ENCODE results near the gene IMP3. TPM values are rescaled to one million over a fixed set of nuclear protein-coding genes. Genes with fewer than 3 reads are reported as not detected.

Gene IMP3
- total RNA-seq, 1 experiment from 2014 or later: 56.0 TPM

DNA sequence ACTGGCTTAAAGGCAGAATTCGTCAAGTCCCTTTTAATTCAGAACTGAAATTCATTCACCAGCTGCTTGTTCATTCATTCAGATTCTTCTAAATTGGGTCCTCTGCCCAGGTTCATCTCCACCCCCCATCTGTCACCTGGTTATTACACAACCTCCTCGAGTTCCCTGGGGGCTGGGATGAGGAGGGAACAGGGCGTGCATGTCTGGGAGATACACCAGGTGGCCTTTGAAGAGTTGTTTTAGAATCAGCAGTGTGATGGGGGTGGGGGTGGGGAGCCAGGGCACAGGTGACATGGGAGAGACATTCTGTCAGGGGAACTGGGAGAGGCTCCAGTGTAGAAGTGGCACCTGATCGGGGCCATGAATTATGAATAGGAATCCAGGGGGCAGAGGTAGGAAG lies 15.9 kb upstream of the IMP3 start:
- intact Hi-C loops (cut with micrococcal nuclease; ENCODE audit: unreplicated experiment): no loop called here
- TF ChIP-seq TCF7L2 (IDR thresholded peaks at IDR 0.05; ENCODE audit: low read depth, low read length) (no peak), SIN3A (IDR thresholded peaks at IDR 0.05; ENCODE audit: borderline replicate concordance, insufficient read depth, low read depth, low read length) (no peak), POLR2AphosphoS5 (IDR thresholded peaks at IDR 0.05; ENCODE audit: low read depth, low read length) (no peak)
- TF ChIP-seq, protein P1, sequence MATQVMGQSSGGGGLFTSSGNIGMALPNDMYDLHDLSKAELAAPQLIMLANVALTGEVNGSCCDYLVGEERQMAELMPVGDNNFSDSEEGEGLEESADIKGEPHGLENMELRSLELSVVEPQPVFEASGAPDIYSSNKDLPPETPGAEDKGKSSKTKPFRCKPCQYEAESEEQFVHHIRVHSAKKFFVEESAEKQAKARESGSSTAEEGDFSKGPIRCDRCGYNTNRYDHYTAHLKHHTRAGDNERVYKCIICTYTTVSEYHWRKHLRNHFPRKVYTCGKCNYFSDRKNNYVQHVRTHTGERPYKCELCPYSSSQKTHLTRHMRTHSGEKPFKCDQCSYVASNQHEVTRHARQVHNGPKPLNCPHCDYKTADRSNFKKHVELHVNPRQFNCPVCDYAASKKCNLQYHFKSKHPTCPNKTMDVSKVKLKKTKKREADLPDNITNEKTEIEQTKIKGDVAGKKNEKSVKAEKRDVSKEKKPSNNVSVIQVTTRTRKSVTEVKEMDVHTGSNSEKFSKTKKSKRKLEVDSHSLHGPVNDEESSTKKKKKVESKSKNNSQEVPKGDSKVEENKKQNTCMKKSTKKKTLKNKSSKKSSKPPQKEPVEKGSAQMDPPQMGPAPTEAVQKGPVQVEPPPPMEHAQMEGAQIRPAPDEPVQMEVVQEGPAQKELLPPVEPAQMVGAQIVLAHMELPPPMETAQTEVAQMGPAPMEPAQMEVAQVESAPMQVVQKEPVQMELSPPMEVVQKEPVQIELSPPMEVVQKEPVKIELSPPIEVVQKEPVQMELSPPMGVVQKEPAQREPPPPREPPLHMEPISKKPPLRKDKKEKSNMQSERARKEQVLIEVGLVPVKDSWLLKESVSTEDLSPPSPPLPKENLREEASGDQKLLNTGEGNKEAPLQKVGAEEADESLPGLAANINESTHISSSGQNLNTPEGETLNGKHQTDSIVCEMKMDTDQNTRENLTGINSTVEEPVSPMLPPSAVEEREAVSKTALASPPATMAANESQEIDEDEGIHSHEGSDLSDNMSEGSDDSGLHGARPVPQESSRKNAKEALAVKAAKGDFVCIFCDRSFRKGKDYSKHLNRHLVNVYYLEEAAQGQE (IDR thresholded peaks at IDR 0.05; ENCODE audit: insufficient read depth in 1 of 2, low read depth in 2 of 2, low read length in 1 of 2): no peak
- TF ChIP-seq, protein P2, sequence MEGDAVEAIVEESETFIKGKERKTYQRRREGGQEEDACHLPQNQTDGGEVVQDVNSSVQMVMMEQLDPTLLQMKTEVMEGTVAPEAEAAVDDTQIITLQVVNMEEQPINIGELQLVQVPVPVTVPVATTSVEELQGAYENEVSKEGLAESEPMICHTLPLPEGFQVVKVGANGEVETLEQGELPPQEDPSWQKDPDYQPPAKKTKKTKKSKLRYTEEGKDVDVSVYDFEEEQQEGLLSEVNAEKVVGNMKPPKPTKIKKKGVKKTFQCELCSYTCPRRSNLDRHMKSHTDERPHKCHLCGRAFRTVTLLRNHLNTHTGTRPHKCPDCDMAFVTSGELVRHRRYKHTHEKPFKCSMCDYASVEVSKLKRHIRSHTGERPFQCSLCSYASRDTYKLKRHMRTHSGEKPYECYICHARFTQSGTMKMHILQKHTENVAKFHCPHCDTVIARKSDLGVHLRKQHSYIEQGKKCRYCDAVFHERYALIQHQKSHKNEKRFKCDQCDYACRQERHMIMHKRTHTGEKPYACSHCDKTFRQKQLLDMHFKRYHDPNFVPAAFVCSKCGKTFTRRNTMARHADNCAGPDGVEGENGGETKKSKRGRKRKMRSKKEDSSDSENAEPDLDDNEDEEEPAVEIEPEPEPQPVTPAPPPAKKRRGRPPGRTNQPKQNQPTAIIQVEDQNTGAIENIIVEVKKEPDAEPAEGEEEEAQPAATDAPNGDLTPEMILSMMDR (IDR thresholded peaks at IDR 0.05): no peak
- CTCF ChIA-PET: no interaction called here
- Histone ChIP-seq H3K27ac (ENCODE audit: low read length) (no peak overlapping the region), H3K27me3 (ENCODE audit: control insufficient read depth, insufficient read depth, low read length) (no peaks in the 10 kb centered on the region), H3K4me1 (ENCODE audit: control insufficient read depth, insufficient read depth, low read length) (peaks cover 14% of the 10 kb centered on the region), H3K4me3 (ENCODE audit: low read depth in 2 of 2, low read length in 2 of 2) (no peak overlapping the region), H3K36me3 (ENCODE audit: control insufficient read depth, insufficient read depth, low read length) (no peaks in the 10 kb centered on the region), H3K9me3 (ENCODE audit: control insufficient read depth, insufficient read depth, low read depth, low read length) (no peaks in the 10 kb centered on the region)
- DNase-seq (ENCODE audit: low read depth, low spot score) (no peak), ATAC-seq (no peak)
- in situ Hi-C loops (cut with HindIII; ENCODE audit: low pct_unique_long_range_greater_than_20kb, low sequenced_read_pairs): no loop called here
- no TSS peak for BruUV-seq (replicated peaks)
- POLR2A ChIA-PET: no interaction called here

DNA sequence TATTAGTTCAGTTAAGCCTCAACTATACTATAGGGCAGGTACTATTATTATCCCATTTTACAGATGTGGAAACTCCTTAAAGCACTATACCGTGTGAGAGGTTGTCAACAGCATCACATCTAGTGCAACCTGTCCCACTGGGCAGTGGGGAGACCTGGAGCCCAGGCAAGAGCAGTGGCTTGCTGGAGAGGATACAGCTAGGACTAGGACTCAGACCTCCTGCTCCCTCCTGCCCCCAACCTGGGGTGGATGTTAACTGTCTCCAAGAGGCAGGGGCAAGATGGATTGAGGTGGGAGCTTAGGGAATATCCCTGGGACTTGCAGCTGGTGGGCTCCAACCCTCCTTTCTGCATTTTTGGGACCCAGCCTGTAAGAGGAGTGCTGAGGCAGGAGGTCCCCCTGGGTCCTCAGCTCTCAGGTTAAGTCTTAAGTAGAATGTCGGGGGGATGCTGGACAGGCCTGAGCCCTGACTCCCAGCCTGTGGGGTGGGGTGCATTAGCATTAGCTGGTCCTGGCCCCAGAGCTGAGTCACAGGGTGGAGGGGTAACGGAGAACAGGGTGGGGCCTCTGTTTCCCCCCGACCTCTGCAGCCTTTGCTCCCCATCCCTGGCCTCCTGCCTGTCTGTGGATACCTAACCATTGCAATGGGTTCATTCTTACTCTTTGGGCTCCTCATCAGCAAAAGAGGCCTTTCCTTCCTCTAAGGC lies 14.3 kb upstream of the IMP3 start:
- no TSS peak for BruUV-seq (replicated peaks)
- peaks cover 23% of the 10 kb centered on the region for H3K4me1 ChIP-seq (ENCODE audit: control insufficient read depth, insufficient read depth, low read length)
- no peaks in the 10 kb centered on the region for H3K9me3 ChIP-seq (ENCODE audit: control insufficient read depth, insufficient read depth, low read depth, low read length)
- no peak for DNase-seq (ENCODE audit: low read depth, low spot score)
- intact Hi-C loops (cut with micrococcal nuclease; ENCODE audit: unreplicated experiment): no loop called here
- no peaks in the 10 kb centered on the region for H3K27me3 ChIP-seq (ENCODE audit: control insufficient read depth, insufficient read depth, low read length)
- H3K4me3 ChIP-seq (ENCODE audit: low read depth in 2 of 2, low read length in 2 of 2): no peak overlapping the region
- TF ChIP-seq POLR2AphosphoS5 (IDR thresholded peaks at IDR 0.05; ENCODE audit: low read depth, low read length): no peak
- no peak for TF ChIP-seq TCF7L2 (IDR thresholded peaks at IDR 0.05; ENCODE audit: low read depth, low read length)
- TF ChIP-seq, protein P2 (IDR thresholded peaks at IDR 0.05): no peak
- TF ChIP-seq, protein P1 (IDR thresholded peaks at IDR 0.05; ENCODE audit: insufficient read depth in 1 of 2, low read depth in 2 of 2, low read length in 1 of 2): no peak
- no peak for TF ChIP-seq SIN3A (IDR thresholded peaks at IDR 0.05; ENCODE audit: borderline replicate concordance, insufficient read depth, low read depth, low read length)
- POLR2A ChIA-PET: no interaction called here
- in situ Hi-C loops (cut with HindIII; ENCODE audit: low pct_unique_long_range_greater_than_20kb, low sequenced_read_pairs): no loop called here
- no peak overlapping the region for H3K27ac ChIP-seq (ENCODE audit: low read length)
- no peak for ATAC-seq
- CTCF ChIA-PET: no interaction called here
- no peaks in the 10 kb centered on the region for H3K36me3 ChIP-seq (ENCODE audit: control insufficient read depth, insufficient read depth, low read length)
